HFFc6 (cell line): ENCODE data around the gene MAP2K5. TPM values are rescaled to one million over a fixed set of nuclear protein-coding genes. Genes with fewer than 3 reads are reported as not detected.

ENCODE experiments used
- DNase-seq: peaks from one replicate; pipeline ENCODE4 v3.0.0-alpha.2; 2018
- H3K27ac Mint-ChIP-seq: 2 replicates; pipeline ENCODE4 v1.8.0; 2020; ENCODE audit warnings: mild to moderate bottlenecking, mixed read lengths
- H3K27me3 Mint-ChIP-seq: 2 replicates; pipeline ENCODE4 v1.8.0; 2021; ENCODE audit warnings: mild to moderate bottlenecking, moderate library complexity, mixed read lengths; ENCODE audit not compliant: insufficient read depth
- H3K36me3 Mint-ChIP-seq: 2 replicates; pipeline ENCODE4 v1.8.0; 2021; ENCODE audit warnings: low read depth, mixed read lengths
- H3K4me1 Mint-ChIP-seq: 2 replicates; pipeline ENCODE4 v1.8.0; 2020; ENCODE audit warnings: low read depth, mixed read lengths
- H3K4me3 Mint-ChIP-seq: 2 replicates; pipeline ENCODE4 v1.8.0; 2020; ENCODE audit warnings: mild to moderate bottlenecking, moderate library complexity, mixed read lengths
- H3K9me3 Mint-ChIP-seq: 2 replicates; pipeline ENCODE4 v1.8.0; 2020; ENCODE audit warnings: mild to moderate bottlenecking, mixed read lengths
- total RNA-seq, 6 experiments: library from RNA; stranded (reverse); fragmentation: NEBNext Ultra II Directional; extraction: Animal tissue kit (Norgen Biotek cat#: 25700); gene quantifications; 2 replicates in 1 of 6; 3 replicates in 5 of 6; pipeline ENCODE4 v1.2.3, GENCODE V29; 2021
- TF ChIP-seq, protein P1 (sequence below): fragments of 200-600 bp; sonication (generic); IDR thresholded peaks from 2 replicates; pipeline ENCODE4 v1.5.0; 2021; ENCODE audit warnings: antibody characterized with exemption, mild to moderate bottlenecking

Gene MAP2K5
- total RNA-seq, 6 experiments from 2014 or later = 10.2 to 14.3 (median 13.3) TPM

DNA sequence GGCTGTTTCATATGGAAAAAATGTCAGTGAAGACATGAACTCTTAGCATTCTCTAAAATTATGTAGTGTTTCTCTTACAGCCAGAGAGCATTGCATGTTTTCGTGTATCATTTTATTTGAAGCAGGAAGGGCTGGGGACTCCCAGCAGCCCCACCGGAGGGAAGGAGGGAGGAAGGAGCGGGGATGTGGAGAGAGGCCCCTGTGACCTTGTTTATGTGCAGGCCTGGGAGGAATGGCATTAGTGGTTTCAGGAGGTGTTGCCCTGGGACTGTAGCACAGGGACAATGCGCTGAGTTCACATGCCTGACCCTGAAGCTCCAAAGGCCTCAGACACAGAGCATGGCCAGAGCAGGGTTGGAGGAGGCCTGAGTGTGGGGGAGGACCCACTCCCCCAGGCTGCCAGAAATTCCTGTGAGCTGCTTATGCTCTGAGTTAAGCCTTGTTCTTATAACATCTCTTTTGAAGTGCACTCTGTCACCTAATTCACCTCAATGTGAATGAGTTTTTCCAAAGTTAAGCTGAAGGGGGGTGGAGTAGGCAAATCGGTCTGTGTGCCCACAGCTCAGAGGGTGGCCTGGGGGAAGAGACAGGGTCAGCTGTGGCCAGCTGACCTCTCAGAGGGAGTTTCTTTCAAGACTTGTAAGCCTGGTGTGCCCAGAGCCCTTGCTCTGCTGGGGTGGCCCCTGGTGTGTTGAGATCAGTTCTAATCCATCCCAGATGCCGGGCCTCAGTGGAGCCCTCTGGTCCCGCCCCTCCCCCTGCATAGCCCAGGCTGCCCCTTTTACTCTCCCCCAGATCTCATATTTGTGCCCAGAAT, 301.3 kb downstream of the MAP2K5 start:
- peak; percentile 43 for DNase-seq
- peaks cover 11% of the 10 kb centered on the region for H3K27me3 Mint-ChIP-seq
- H3K36me3 Mint-ChIP-seq = no peaks in the 10 kb centered on the region
- peaks cover 36% of the 10 kb centered on the region for H3K4me1 Mint-ChIP-seq
- H3K27ac Mint-ChIP-seq = peak overlapping the region; percentile 61
- no peak overlapping the region for H3K4me3 Mint-ChIP-seq
- TF ChIP-seq, protein P1, sequence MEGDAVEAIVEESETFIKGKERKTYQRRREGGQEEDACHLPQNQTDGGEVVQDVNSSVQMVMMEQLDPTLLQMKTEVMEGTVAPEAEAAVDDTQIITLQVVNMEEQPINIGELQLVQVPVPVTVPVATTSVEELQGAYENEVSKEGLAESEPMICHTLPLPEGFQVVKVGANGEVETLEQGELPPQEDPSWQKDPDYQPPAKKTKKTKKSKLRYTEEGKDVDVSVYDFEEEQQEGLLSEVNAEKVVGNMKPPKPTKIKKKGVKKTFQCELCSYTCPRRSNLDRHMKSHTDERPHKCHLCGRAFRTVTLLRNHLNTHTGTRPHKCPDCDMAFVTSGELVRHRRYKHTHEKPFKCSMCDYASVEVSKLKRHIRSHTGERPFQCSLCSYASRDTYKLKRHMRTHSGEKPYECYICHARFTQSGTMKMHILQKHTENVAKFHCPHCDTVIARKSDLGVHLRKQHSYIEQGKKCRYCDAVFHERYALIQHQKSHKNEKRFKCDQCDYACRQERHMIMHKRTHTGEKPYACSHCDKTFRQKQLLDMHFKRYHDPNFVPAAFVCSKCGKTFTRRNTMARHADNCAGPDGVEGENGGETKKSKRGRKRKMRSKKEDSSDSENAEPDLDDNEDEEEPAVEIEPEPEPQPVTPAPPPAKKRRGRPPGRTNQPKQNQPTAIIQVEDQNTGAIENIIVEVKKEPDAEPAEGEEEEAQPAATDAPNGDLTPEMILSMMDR = no peak
- H3K9me3 Mint-ChIP-seq = peaks cover 3% of the 10 kb centered on the region; the same call in 1 of the 2 replicates

DNA sequence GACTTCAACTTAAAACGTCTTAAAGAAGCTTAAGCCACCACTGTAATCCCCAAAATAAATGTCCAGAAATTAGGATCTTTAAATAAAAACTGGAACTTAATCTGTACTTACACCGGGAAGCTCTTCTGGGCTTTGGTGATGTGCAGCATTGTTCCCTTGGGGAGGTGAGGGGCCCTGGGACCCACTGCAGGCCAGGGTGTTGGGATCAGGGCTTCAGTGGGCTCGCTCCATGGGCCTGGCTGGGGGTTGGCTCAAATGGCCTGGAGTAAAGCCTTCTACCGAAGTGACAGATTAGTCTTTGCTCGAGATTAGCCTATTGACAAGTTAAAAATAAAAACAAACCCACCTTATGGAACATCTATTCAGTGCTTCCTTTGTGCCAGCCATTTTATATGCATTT, 303.5 kb downstream of the MAP2K5 start:
- no peaks in the 10 kb centered on the region for H3K9me3 Mint-ChIP-seq

DNA sequence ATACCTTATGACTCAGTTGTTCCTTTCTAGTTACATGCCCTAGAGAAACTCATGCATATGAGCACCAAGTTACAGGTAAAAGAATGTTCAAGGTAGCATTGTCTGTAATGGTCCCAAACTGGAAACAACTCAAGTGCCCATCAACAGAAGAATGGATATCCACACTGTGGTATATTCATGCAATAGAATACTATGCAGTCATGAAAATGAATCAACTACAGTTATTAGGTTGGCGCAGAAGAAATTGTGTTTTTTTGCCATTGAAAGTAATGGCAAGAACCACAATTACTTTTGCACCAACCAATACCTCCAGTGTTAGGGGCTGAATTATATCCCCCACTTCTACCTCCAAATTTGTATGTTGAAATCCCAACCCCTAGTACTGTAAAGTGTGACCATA, 307.0 kb downstream of the MAP2K5 start:
- TF ChIP-seq, protein P1 = no peak
- DNase-seq = no peak
- Mint-ChIP-seq H3K4me3 (no peak overlapping the region), H3K4me1 (peaks cover 12% of the 10 kb centered on the region), H3K36me3 (no peaks in the 10 kb centered on the region), H3K9me3 (no peaks in the 10 kb centered on the region), H3K27ac (no peak overlapping the region), H3K27me3 (peaks cover 11% of the 10 kb centered on the region)

More for the DNA sequence above, 303.5 kb downstream of the MAP2K5 start:
- Mint-ChIP-seq H3K4me3 (no peak overlapping the region), H3K27me3 (peaks cover 12% of the 10 kb centered on the region), H3K36me3 (no peaks in the 10 kb centered on the region), H3K27ac (no peak overlapping the region), H3K4me1 (peaks cover 30% of the 10 kb centered on the region)
- no peak for DNase-seq
- TF ChIP-seq, protein P1 = no peak

DNA sequence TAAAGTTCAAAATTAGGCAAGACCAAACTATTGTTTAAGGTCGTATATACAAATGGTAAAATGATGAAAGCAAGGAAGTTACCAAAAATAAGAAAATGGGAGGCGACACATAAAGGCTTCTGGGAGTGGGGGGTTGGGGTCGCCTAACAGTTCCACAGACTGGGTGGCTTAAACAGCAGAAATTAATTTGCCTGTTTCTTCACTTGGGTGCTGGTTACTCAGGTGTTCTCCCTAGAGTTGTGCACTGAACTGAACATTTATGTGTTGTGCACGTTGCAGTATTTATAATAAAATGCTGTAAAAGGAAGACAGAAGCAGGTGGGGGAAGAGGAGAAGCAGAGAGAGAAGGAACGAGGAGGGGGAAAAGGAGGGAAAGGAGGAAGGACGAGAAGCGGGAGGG, 307.8 kb downstream of the MAP2K5 start:
- DNase-seq = no peak
- Mint-ChIP-seq H3K27me3 (peaks cover 11% of the 10 kb centered on the region), H3K9me3 (no peaks in the 10 kb centered on the region), H3K4me1 (peaks cover 12% of the 10 kb centered on the region), H3K36me3 (no peaks in the 10 kb centered on the region), H3K27ac (no peak overlapping the region), H3K4me3 (no peak overlapping the region)
- TF ChIP-seq, protein P1 = no peak

DNA sequence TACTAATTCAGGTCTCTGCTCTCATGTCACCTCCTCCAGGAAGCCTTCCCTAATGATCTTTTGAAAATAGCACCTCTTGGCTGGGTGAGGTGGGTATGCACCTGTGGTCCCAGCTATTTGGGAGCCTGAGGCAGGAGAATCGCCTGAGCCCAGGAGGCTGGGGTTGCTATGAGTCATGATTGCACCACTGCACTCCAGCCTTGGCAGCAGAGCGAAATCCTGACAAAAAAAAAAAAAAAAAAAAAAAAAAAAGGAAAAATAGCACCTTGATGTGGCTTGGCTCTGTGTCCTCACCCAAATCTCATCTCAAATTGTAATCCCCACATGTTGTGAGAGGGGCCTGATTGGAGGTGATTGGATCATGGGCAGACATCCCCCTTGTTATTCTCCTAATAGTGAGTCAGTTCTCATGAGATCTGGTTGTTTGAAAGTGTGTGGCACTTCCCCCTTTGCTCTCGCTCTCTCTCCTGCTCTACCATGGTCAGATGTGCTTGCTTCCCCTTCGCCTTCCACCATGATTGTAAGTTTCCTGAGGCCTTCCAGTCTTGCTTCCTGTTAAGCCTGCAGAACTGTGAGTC, 308.6 kb downstream of the MAP2K5 start:
- no peak overlapping the region for H3K27ac Mint-ChIP-seq
- no peak overlapping the region; the same call in 1 of the 2 replicates for H3K4me3 Mint-ChIP-seq
- H3K4me1 Mint-ChIP-seq = peaks cover 12% of the 10 kb centered on the region
- no peak for DNase-seq
- H3K9me3 Mint-ChIP-seq = no peaks in the 10 kb centered on the region
- peaks cover 11% of the 10 kb centered on the region for H3K27me3 Mint-ChIP-seq
- TF ChIP-seq, protein P1 = no peak
- no peaks in the 10 kb centered on the region for H3K36me3 Mint-ChIP-seq
